ENCODE data around the gene AQP2. TPM values are rescaled to one million over a fixed set of nuclear protein-coding genes. Genes with fewer than 3 reads are reported as not detected.

AQP2 gene
- total and polyA plus RNA-seq, 2 of the 13 experiments (the other 11 are each of a cell fraction or from before 2014, with no cell fraction given), result not detected

DNA sequence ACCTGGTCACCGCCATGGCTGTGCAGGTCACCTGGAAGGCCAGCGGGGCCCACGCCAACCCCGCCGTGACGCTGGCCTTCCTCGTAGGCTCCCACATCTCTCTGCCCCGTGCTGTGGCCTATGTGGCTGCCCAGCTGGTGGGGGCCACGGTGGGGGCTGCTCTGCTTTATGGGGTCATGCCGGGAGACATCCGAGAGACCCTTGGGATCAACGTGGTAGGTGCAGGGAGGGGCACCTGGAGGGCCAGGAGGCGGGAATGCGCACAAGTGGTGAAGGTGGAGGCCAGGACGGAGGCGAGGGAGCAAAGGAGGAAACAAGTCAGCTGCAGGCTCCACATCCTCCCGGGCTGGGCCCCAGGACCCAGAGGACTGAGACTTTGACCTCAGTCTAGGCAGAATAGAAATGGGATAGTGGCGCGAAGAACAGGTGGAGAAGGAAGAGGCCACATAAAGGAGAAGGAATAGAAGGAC is 22.9 kb downstream of the AQP2 start (continued):
- TF ChIP-seq, protein P1, sequence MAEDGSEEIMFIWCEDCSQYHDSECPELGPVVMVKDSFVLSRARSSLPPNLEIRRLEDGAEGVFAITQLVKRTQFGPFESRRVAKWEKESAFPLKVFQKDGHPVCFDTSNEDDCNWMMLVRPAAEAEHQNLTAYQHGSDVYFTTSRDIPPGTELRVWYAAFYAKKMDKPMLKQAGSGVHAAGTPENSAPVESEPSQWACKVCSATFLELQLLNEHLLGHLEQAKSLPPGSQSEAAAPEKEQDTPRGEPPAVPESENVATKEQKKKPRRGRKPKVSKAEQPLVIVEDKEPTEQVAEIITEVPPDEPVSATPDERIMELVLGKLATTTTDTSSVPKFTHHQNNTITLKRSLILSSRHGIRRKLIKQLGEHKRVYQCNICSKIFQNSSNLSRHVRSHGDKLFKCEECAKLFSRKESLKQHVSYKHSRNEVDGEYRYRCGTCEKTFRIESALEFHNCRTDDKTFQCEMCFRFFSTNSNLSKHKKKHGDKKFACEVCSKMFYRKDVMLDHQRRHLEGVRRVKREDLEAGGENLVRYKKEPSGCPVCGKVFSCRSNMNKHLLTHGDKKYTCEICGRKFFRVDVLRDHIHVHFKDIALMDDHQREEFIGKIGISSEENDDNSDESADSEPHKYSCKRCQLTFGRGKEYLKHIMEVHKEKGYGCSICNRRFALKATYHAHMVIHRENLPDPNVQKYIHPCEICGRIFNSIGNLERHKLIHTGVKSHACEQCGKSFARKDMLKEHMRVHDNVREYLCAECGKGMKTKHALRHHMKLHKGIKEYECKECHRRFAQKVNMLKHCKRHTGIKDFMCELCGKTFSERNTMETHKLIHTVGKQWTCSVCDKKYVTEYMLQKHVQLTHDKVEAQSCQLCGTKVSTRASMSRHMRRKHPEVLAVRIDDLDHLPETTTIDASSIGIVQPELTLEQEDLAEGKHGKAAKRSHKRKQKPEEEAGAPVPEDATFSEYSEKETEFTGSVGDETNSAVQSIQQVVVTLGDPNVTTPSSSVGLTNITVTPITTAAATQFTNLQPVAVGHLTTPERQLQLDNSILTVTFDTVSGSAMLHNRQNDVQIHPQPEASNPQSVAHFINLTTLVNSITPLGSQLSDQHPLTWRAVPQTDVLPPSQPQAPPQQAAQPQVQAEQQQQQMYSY (CRISPR knock-in tag; IDR thresholded peaks at IDR 0.05), result no peak
- TF ChIP-seq CBX5 (CRISPR knock-in tag; IDR thresholded peaks at IDR 0.05; ENCODE audit: borderline replicate concordance), result no peak
- TF ChIP-seq, protein P2, sequence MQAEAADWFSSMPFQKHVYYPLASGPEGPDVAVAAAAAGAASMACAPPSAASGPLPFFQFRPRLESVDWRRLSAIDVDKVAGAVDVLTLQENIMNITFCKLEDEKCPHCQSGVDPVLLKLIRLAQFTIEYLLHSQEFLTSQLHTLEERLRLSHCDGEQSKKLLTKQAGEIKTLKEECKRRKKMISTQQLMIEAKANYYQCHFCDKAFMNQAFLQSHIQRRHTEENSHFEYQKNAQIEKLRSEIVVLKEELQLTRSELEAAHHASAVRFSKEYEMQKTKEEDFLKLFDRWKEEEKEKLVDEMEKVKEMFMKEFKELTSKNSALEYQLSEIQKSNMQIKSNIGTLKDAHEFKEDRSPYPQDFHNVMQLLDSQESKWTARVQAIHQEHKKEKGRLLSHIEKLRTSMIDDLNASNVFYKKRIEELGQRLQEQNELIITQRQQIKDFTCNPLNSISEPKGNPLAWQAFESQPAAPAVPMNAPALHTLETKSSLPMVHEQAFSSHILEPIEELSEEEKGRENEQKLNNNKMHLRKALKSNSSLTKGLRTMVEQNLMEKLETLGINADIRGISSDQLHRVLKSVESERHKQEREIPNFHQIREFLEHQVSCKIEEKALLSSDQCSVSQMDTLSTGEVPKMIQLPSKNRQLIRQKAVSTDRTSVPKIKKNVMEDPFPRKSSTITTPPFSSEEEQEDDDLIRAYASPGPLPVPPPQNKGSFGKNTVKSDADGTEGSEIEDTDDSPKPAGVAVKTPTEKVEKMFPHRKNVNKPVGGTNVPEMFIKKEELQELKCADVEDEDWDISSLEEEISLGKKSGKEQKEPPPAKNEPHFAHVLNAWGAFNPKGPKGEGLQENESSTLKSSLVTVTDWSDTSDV (CRISPR knock-in tag; IDR thresholded peaks at IDR 0.05), result no peak
- TF ChIP-seq ZBTB8A (CRISPR knock-in tag; IDR thresholded peaks at IDR 0.05; ENCODE audit: borderline replicate concordance, low read depth), result no peak
- TF ChIP-seq, protein P3, sequence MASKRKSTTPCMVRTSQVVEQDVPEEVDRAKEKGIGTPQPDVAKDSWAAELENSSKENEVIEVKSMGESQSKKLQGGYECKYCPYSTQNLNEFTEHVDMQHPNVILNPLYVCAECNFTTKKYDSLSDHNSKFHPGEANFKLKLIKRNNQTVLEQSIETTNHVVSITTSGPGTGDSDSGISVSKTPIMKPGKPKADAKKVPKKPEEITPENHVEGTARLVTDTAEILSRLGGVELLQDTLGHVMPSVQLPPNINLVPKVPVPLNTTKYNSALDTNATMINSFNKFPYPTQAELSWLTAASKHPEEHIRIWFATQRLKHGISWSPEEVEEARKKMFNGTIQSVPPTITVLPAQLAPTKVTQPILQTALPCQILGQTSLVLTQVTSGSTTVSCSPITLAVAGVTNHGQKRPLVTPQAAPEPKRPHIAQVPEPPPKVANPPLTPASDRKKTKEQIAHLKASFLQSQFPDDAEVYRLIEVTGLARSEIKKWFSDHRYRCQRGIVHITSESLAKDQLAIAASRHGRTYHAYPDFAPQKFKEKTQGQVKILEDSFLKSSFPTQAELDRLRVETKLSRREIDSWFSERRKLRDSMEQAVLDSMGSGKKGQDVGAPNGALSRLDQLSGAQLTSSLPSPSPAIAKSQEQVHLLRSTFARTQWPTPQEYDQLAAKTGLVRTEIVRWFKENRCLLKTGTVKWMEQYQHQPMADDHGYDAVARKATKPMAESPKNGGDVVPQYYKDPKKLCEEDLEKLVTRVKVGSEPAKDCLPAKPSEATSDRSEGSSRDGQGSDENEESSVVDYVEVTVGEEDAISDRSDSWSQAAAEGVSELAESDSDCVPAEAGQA (IDR thresholded peaks at IDR 0.05; ENCODE audit: low read depth), result no peak
- TF ChIP-seq, protein P3 (CRISPR knock-in tag; IDR thresholded peaks at IDR 0.05; ENCODE audit: borderline replicate concordance), result no peak
- TF ChIP-seq CCAR2 (optimal IDR thresholded peaks at IDR 0.05; ENCODE audit: low read depth, low read length), result no peak
- TF ChIP-seq ZNF749 (CRISPR knock-in tag; IDR thresholded peaks at IDR 0.05; ENCODE audit: borderline replicate concordance), result no peak
- no peak for TF ChIP-seq KLF15 (CRISPR knock-in tag; IDR thresholded peaks at IDR 0.05; ENCODE audit: borderline replicate concordance)

Data from HepG2 (cell line).